ENCODE results near the gene ASXL3.

DNA sequence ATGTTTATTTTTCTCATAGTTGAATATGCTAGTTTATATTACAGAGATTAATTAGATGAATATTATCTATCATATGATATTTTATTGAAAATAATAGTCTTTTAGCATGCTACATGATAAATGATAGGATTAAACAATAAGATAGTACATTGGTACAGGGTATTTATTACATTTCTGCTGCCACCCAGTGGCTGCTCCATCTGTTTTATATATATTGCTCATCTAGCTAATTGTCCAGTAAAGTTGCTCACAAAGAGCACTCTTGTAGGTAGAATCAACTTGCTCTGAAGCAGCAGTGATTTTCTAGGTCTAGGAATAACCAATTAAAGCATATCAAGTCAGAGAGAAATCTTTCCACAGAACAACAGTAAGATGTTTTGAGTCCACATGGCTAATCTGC, 183.3 kb downstream of the ASXL3 start:
- no peak for TF ChIP-seq POLR2A (IDR thresholded peaks at IDR 0.05; ENCODE audit: borderline replicate concordance, extremely low read depth, insufficient read depth, insufficient read length)
- no peak for TF ChIP-seq POLR2AphosphoS5 (IDR thresholded peaks at IDR 0.05; ENCODE audit: low read depth, low read length)
- no peak for TF ChIP-seq CTCF (IDR thresholded peaks at IDR 0.05 in 2 of 3, conservative IDR thresholded peaks at IDR 0.05 in 1 of 3; ENCODE audit: borderline replicate concordance in 1 of 3, insufficient read depth in 1 of 3, low read depth in 2 of 3, low read length in 2 of 3)
- TF ChIP-seq EZH2 (IDR thresholded peaks at IDR 0.05): no peak
- no peak for TF ChIP-seq MAX (IDR thresholded peaks at IDR 0.05)

All from HCT116 (cell line).